Choroid plexus epithelial cell (primary cell): Measurements from ENCODE around the gene HPCAL1.

Experiments
- DNase-seq: peaks from one replicate; pipeline ENCODE4 v3.0.0-alpha.2; 2010; ENCODE audit warnings: low read depth
- H3K4me3 ChIP-seq: 2 replicates; pipeline ENCODE4 v1.5.1; 2011; ENCODE audit warnings: low read depth, mild to moderate bottlenecking, control low read depth, low read length, moderate library complexity
- CTCF ChIP-seq: conservative IDR thresholded peaks from 2 replicates; pipeline ENCODE4 v1.5.1; 2011; ENCODE audit warnings: low read depth, mild to moderate bottlenecking, control low read depth, inconsistent platforms, low read length, moderate library complexity

HPCAL1 gene

DNA sequence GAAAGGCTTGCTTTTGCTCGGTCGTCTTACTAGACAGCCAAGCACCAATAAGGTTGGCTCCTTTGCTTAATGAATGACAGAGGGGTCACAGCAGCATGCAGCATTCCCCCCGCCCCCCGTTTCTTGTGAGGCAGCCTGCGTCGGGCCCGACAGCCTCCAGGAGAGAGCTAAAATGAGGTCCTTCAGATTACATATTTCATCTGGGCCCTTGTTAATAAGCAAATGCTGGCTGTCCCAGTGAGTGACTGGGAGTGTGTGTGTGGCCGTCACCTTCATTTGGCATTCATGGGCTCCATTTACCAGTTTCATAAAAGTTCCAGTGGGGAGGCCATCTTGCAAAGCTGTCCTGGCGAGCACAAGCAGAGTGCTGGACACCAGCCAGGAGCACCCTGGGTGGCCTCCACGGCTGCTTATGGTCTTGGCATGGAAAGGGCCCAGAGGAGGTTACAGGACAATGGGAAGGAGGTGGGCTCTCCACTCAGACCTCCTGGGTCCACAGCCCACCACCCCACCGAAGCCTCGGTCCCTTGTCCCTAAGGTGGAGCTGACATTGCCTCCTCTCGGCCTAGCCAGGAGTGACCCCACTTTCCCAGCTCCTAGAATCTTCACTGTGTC is 108.2 kb downstream of the HPCAL1 start:
- H3K4me3 ChIP-seq, result no peak overlapping the region
- peak; percentile 54 for DNase-seq
- TF ChIP-seq CTCF, result no peak

DNA sequence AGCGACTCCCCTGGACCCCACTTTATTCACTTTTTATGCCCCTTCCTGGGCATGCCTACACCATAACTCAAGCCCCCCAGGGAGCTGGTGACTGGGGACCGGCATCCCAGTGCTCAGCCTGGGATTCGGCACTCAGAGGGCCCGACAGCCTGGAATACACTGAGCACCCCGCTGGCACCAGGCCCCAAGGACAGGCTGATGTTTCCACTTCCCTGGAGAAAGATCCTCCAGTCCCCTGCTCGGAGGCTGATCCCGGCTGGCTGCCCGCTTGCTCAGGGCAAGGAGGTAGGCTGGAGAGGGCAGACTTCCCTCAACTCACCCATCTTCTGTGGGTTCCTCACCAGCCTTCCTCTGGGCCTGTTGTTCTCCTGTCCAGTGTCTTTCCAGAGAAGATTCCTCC is 108.9 kb downstream of the HPCAL1 start:
- H3K4me3 ChIP-seq, result no peak overlapping the region
- no peak for TF ChIP-seq CTCF

DNA sequence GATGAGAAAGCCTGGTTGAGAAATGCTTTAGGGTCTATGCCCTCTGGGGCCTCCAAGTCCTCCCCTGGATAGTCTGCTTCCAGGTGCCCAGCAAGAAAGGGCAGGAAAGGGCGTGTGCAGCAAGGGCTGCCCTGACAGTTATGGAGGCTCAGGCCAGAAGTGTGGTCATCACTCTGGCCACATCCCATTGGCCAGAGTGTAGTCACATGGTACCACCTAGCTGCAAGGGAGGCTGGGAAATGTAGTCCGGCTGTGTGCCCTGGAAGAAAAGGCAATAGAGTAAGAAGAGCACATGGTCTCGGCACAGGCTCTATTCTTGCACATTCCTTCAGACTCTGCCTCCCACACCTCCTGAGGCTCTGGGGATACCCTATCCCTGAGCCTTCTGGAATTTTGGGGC is 109.7 kb downstream of the HPCAL1 start:
- TF ChIP-seq CTCF, result no peak
- DNase-seq, result peak; percentile 73

More for the DNA sequence above, 108.9 kb downstream of the HPCAL1 start:
- no peak for DNase-seq

GRCh38 chr2:10413503-10413902 is 110.8 kb downstream of the HPCAL1 start:
- no peak overlapping the region for H3K4me3 ChIP-seq
- no peak for TF ChIP-seq CTCF
- no peak for DNase-seq

More for the DNA sequence above, 109.7 kb downstream of the HPCAL1 start:
- no peak overlapping the region for H3K4me3 ChIP-seq

DNA sequence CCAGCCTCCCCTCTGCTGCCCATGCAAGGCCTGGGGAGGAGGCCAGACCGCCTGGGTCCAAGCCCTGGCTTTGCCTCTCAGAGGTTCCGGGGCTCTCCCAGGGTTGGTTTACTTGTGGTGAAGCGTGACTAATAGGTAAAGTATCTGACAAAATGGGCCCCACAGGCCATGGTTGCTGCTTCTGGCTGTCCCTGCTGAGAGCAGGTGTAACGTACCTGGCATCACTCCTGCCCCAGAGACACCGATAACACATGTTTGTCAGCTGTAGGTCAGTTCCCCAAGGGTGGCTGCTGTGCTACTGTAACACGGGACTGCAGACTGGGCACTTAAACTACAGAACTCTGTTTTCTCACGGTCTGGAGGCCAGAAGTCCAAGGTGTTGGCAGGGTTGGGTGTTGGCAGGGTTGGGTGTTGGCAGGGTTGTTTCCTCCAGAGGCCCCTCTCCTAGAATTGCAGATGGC is 111.3 kb downstream of the HPCAL1 start:
- DNase-seq, result peak; percentile 64
- TF ChIP-seq CTCF, result no peak
- no peak overlapping the region for H3K4me3 ChIP-seq

DNA sequence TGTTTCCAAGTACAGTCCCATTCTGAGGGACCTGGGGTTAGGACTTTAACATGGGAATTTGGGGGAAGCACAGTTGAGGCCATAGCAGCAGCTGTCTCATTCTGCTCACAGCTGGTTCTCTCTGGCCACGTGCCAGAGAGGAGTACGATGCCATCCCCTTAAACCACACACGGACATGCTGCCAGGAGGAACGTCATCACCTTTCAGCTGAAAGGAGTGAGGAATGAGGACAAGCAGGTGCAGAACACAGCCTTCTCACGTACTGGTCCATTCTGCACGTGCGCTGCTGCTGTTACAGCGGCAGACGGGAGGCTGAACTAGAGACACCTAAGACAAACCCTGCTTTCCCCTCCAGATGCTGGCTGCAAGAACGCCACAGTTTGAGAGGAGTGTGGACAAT is 111.9 kb downstream of the HPCAL1 start:
- no peak overlapping the region for H3K4me3 ChIP-seq
- no peak for TF ChIP-seq CTCF
- DNase-seq, result no peak

DNA sequence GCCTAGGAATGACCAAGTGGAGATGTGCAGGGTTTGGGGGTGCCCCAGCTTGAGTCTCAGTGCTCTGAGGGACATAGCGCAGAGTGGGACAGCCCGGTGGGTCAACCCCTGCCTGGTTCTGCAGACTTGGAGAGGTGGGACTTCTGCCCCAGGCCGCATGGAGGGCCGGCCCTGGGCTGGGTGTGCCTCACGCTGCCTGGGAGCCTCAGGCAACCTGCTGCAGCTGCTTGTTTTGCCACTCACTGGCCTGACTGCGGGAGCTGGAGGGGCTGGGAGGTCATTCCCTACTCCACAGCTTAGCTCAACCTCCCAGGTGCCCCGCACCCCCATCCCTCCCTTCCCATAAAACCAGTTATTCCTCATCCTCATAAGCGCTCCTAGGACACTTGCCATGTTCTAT is 112.3 kb downstream of the HPCAL1 start:
- TF ChIP-seq CTCF, result no peak
- no peak for DNase-seq
- no peak overlapping the region for H3K4me3 ChIP-seq
